SU-DHL-6 (cell line): Measurements from ENCODE around the gene CCDC137.

Experiments used
- CTCF ChIP-seq: fragments of 200-600 bp; sonication (generic); IDR thresholded peaks from one replicate; pipeline ENCODE4 v1.5.1; 2017; ENCODE audit warnings: antibody characterized with exemption, mild to moderate bottlenecking, low read length, moderate library complexity; ENCODE audit not compliant: insufficient read depth, poor library complexity, severe bottlenecking
- EZH2phosphoT487 ChIP-seq: fragments of 200-600 bp; sonication (generic), shearing (Covaris generic); conservative IDR thresholded peaks from 2 replicates; pipeline ENCODE4 v1.6.1; 2018; ENCODE audit warnings: mild to moderate bottlenecking, antibody characterized with exemption, low read length, moderate library complexity, mixed read lengths

DNA sequence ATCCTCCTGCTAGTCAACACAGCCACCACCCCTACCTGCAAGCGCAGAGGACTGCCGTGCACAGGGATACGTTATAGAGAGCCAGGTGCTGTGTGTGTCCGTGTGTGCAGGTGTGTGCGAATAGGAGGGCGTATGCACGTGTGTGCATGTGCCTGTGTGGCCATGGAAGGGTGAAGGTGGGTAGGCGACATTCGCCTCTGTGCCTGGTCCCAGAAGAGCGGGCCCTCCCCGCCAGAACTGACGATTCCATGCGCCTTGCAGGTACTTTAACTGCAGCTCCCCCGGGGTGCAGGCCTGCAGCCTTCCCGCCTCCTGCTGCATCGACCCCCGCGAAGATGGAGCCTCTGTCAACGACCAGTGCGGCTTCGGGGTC is 18.9 kb upstream of the CCDC137 start:
- no peak for TF ChIP-seq CTCF
- no peak for TF ChIP-seq EZH2phosphoT487
